HCT116 (cell line): Measurements from ENCODE around the gene PRMT9. TPM values are rescaled to one million over a fixed set of nuclear protein-coding genes. Genes with fewer than 3 reads are reported as not detected.

Source experiments
- ATAC-seq: fragments of 200-7000 bp; cut with Tn5 transposase; 2 replicates; pipeline ENCODE4 v1.9.1; 2020; ENCODE audit warnings: mild to moderate bottlenecking, moderate library complexity
- BruUV-seq: library from RNA; stranded (reverse); fragments of 400-500 nt; replicated peaks from 2 replicates; lab custom pipeline; 2021; lab: Mats Ljungman, UMichigan
- CTCF ChIA-PET: fragments of 300-600 bp; sonication (Branson Sonifier 250); formaldehyde crosslinking; loops from one replicate; lab custom pipeline; 2021; ENCODE audit warnings: antibody characterized with exemption; lab: Charles Lee
- POLR2A ChIA-PET: fragments of 300-600, 350-600 bp; sonication (Branson Sonifier 250); formaldehyde crosslinking; loops from one replicate; lab custom pipeline; 2021; ENCODE audit warnings: antibody characterized with exemption; lab: Charles Lee
- RAD21 ChIA-PET, 2 experiments: fragments of 300-600 bp; sonication (Branson Sonifier 250); formaldehyde crosslinking; loops; one replicate each; lab custom pipeline; 2023; ENCODE audit warnings: low total read pairs in 2 of 2; ENCODE audit not compliant: uncharacterized antibody in 2 of 2, unreplicated experiment in 2 of 2, low non-redundant PET in 1 of 2; lab: Charles Lee
- DNase-seq: peaks from one replicate; pipeline ENCODE4 v3.0.0-alpha.2; 2010; ENCODE audit warnings: low read depth, low spot score
- H2AFZ ChIP-seq: fragments of 200-600 bp; shearing (Covaris generic), sonication (generic); 2 replicates; pipeline ENCODE4 v1.6.1; 2017; ENCODE audit warnings: low read depth, mixed run types, mixed read lengths, antibody characterized with exemption, low read length; ENCODE audit not compliant: poor library complexity, severe bottlenecking
- H3K27ac ChIP-seq: 2 replicates; pipeline ENCODE4 v1.5.1; 2012; ENCODE audit warnings: low read depth, low read length
- H3K27me3 ChIP-seq: fragments of 200-600 bp; sonication (generic); 2 replicates; pipeline ENCODE4 v1.6.1; 2016; ENCODE audit warnings: mixed run types, low read length, mixed read lengths; ENCODE audit not compliant: insufficient read depth
- H3K36me3 ChIP-seq, 2 experiments: fragments of 200-500 bp in 1 of 2; fragments of 200-600 bp in 1 of 2; sonication (Bioruptor generic) in 1 of 2; sonication (generic) in 1 of 2; 2 replicates each; pipeline versions ENCODE4 v1.5.1 to v1.6.1; 2014 to 2016; ENCODE audit warnings: low read length in 2 of 2, inconsistent platforms in 1 of 2, mixed read lengths in 1 of 2, mixed run types in 1 of 2; ENCODE audit not compliant: insufficient read depth in 2 of 2, control insufficient read depth in 1 of 2
- H3K4me1 ChIP-seq, 2 experiments: fragments of 200-600 bp in 1 of 2; sonication (generic) in 1 of 2; 2 replicates each; pipeline versions ENCODE4 v1.5.1 to v1.6.1; 2012 to 2017; ENCODE audit warnings: low read length in 2 of 2, inconsistent platforms in 1 of 2, mild to moderate bottlenecking in 1 of 2, mixed read lengths in 1 of 2, mixed run types in 1 of 2, moderate library complexity in 1 of 2; ENCODE audit not compliant: insufficient read depth in 2 of 2, control insufficient read depth in 1 of 2
- H3K4me2 ChIP-seq: fragments of 200-600 bp; sonication (generic); 2 replicates; pipeline ENCODE4 v1.6.1; 2017; ENCODE audit warnings: mixed run types, low read length, mixed read lengths
- H3K4me3 ChIP-seq, 2 experiments: fragments of 200-600 bp in 1 of 2; sonication (generic) in 1 of 2; replicated peaks in 1 of 2; 2 replicates each; pipeline ENCODE4 v1.5.1; 2011 to 2016; ENCODE audit warnings: low read length in 2 of 2, control low read depth in 1 of 2, low read depth in 1 of 2, mild to moderate bottlenecking in 1 of 2, mixed read lengths in 1 of 2, mixed run types in 1 of 2
- H3K79me2 ChIP-seq: fragments of 200-600 bp; sonication (generic); 2 replicates; pipeline ENCODE4 v1.6.1; 2017; ENCODE audit warnings: mild to moderate bottlenecking, mixed run types, low read length, moderate library complexity, mixed read lengths; ENCODE audit not compliant: insufficient read depth
- H3K9ac ChIP-seq: fragments of 200-600 bp; sonication (generic); 2 replicates; pipeline ENCODE4 v1.6.1; 2016; ENCODE audit warnings: low read length, mixed read lengths
- H3K9me2 ChIP-seq: fragments of 200-600 bp; sonication (generic), shearing (Covaris generic); 2 replicates; pipeline ENCODE4 v1.6.1; 2017; ENCODE audit warnings: mixed run types, mild to moderate bottlenecking, moderate library complexity; ENCODE audit not compliant: insufficient read depth
- H3K9me3 ChIP-seq, 2 experiments: fragments of 200-500 bp in 1 of 2; fragments of 200-600 bp in 1 of 2; sonication (Bioruptor generic) in 1 of 2; sonication (generic) in 1 of 2; 2 replicates each; pipeline ENCODE4 v1.6.1; 2014 to 2017; ENCODE audit warnings: low read length in 2 of 2, mixed read lengths in 2 of 2, inconsistent platforms in 1 of 2, low read depth in 1 of 2, mild to moderate bottlenecking in 1 of 2, mixed run types in 1 of 2, moderate library complexity in 1 of 2; ENCODE audit not compliant: control insufficient read depth in 1 of 2, insufficient read depth in 1 of 2
- H4K20me1 ChIP-seq: fragments of 200-600 bp; sonication (generic), shearing (Covaris generic); 2 replicates; pipeline ENCODE4 v1.6.1; 2017; ENCODE audit warnings: mixed run types, mild to moderate bottlenecking, moderate library complexity; ENCODE audit not compliant: insufficient read depth
- CBX3 ChIP-seq: IDR thresholded peaks from 2 replicates; pipeline ENCODE4 v1.6.1; 2012; ENCODE audit warnings: low read depth
- CTCF ChIP-seq, 3 experiments: fragments of 200-600 bp in 1 of 3; sonication (generic) in 1 of 3; IDR thresholded peaks in 2 of 3; conservative IDR thresholded peaks in 1 of 3; 2 replicates each; pipeline ENCODE4 v1.5.1; 2012 to 2017; ENCODE audit warnings: low read depth in 2 of 3, low read length in 2 of 3, antibody characterized with exemption in 1 of 3, borderline replicate concordance in 1 of 3, control low read depth in 1 of 3, mild to moderate bottlenecking in 1 of 3, mixed read lengths in 1 of 3, mixed run types in 1 of 3, moderate library complexity in 1 of 3; ENCODE audit not compliant: insufficient read depth in 1 of 3
- ELF1 ChIP-seq: IDR thresholded peaks from 2 replicates; pipeline ENCODE4 v1.6.1; 2012; ENCODE audit warnings: low read depth, borderline replicate concordance
- EZH2 ChIP-seq: fragments of 200-600 bp; sonication (generic); IDR thresholded peaks from 2 replicates; pipeline ENCODE4 v1.6.1; 2017; ENCODE audit warnings: antibody characterized with exemption, mixed run types
- FOSL1 ChIP-seq: IDR thresholded peaks from 2 replicates; pipeline ENCODE4 v1.6.1; 2012; ENCODE audit warnings: low read depth
- JUND ChIP-seq: IDR thresholded peaks from 2 replicates; pipeline ENCODE4 v1.6.1; 2012
- POLR2A ChIP-seq: IDR thresholded peaks from 2 replicates; pipeline ENCODE4 v1.7.0; 2011; ENCODE audit warnings: borderline replicate concordance; ENCODE audit not compliant: insufficient read depth, insufficient read length; ENCODE audit errors: extremely low read depth
- SIN3A ChIP-seq: IDR thresholded peaks from 2 replicates; pipeline ENCODE4 v1.6.1; 2012; ENCODE audit warnings: low read depth
- SP1 ChIP-seq: IDR thresholded peaks from 2 replicates; pipeline ENCODE4 v1.6.1; 2012; ENCODE audit warnings: low read depth
- TCF7L2 ChIP-seq: IDR thresholded peaks from 2 replicates; pipeline ENCODE4 v1.7.0; 2011; ENCODE audit warnings: borderline replicate concordance, inconsistent platforms; ENCODE audit not compliant: insufficient read depth, insufficient read length; ENCODE audit errors: extremely low read depth
- YY1 ChIP-seq: IDR thresholded peaks from 2 replicates; pipeline ENCODE4 v1.6.1; 2011; ENCODE audit warnings: low read length, low read depth, moderate library complexity, mild to moderate bottlenecking; ENCODE audit not compliant: insufficient replicate concordance; ENCODE audit errors: extremely low read depth
- ZBTB33 ChIP-seq: IDR thresholded peaks from 2 replicates; pipeline ENCODE4 v1.6.1; 2011; ENCODE audit warnings: mild to moderate bottlenecking, low read length, moderate library complexity; ENCODE audit not compliant: insufficient replicate concordance; ENCODE audit errors: extremely low read depth
- ZNF274 ChIP-seq: fragments of 200-500 bp; sonication (Bioruptor generic); IDR thresholded peaks from 2 replicates; pipeline ENCODE4 v1.6.1; 2014; ENCODE audit warnings: mild to moderate bottlenecking, low read depth, low read length, inconsistent platforms
- intact Hi-C: fragments of 100-400 bp; cut with micrococcal nuclease; formaldehyde crosslinking; loops from 2 replicates; pipeline ENCODE4 v1.10.0; 2022
- total RNA-seq: library from RNA; stranded (reverse); gene quantifications from one replicate; pipeline ENCODE4 v1.2.1, GENCODE V29; 2021; ENCODE audit not compliant: unreplicated experiment
- TF ChIP-seq, protein P1 (sequence below): IDR thresholded peaks from 2 replicates; pipeline ENCODE4 v1.6.1; 2012; ENCODE audit warnings: low read depth

PRMT9 gene
- total RNA-seq, 1 experiment from 2014 or later, result 5.8 TPM

- no peak for ATAC-seq
- no peaks in the 10 kb centered on the region for H4K20me1 ChIP-seq
- intact Hi-C loops, result loop anchor here (10.0 kb wide), 1 partner anchor 1253 kb away; no protein-coding TSS in a partner anchor
Observed at GRCh38 chr4:147597561-147597960, 86.4 kb downstream of the PRMT9 start.

More at GRCh38 chr4:147597561-147597960, 86.4 kb downstream of the PRMT9 start:
- DNase-seq, result no peak
- H3K9ac ChIP-seq, result no peak overlapping the region
- no peak overlapping the region for H2AFZ ChIP-seq
- no peak overlapping the region for H3K27ac ChIP-seq
- no peaks in the 10 kb centered on the region; the same call in 1 of the 2 replicates for H3K9me2 ChIP-seq
- ChIA-PET CTCF (interaction anchor here (5.6 kb wide), 1 partner anchor 269 kb away, joined by 61 read pairs; no protein-coding TSS in a partner anchor), POLR2A (no interaction called here), RAD21 (interaction anchor here (1.0 to 2.6 kb wide), 2 partner anchors 269 to 270 kb away, joined by 3 to 12 read pairs; no protein-coding TSS in a partner anchor)
- no peak for TF ChIP-seq YY1
- TF ChIP-seq ZNF274, result no peak
- no peak for TF ChIP-seq ELF1
- no peak for TF ChIP-seq FOSL1
- TF ChIP-seq JUND, result no peak
- no peak for TF ChIP-seq ZBTB33
- TF ChIP-seq SP1, result no peak
- TF ChIP-seq CTCF (IDR thresholded peaks at IDR 0.05 in 2 of 3, conservative IDR thresholded peaks at IDR 0.05 in 1 of 3; ENCODE audit: borderline replicate concordance in 1 of 3, insufficient read depth in 1 of 3, low read depth in 2 of 3, low read length in 2 of 3), result no peak
- TF ChIP-seq, protein P1, sequence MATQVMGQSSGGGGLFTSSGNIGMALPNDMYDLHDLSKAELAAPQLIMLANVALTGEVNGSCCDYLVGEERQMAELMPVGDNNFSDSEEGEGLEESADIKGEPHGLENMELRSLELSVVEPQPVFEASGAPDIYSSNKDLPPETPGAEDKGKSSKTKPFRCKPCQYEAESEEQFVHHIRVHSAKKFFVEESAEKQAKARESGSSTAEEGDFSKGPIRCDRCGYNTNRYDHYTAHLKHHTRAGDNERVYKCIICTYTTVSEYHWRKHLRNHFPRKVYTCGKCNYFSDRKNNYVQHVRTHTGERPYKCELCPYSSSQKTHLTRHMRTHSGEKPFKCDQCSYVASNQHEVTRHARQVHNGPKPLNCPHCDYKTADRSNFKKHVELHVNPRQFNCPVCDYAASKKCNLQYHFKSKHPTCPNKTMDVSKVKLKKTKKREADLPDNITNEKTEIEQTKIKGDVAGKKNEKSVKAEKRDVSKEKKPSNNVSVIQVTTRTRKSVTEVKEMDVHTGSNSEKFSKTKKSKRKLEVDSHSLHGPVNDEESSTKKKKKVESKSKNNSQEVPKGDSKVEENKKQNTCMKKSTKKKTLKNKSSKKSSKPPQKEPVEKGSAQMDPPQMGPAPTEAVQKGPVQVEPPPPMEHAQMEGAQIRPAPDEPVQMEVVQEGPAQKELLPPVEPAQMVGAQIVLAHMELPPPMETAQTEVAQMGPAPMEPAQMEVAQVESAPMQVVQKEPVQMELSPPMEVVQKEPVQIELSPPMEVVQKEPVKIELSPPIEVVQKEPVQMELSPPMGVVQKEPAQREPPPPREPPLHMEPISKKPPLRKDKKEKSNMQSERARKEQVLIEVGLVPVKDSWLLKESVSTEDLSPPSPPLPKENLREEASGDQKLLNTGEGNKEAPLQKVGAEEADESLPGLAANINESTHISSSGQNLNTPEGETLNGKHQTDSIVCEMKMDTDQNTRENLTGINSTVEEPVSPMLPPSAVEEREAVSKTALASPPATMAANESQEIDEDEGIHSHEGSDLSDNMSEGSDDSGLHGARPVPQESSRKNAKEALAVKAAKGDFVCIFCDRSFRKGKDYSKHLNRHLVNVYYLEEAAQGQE, result no peak
- no peak for TF ChIP-seq CBX3
- TF ChIP-seq POLR2A, result no peak
- no peak for TF ChIP-seq TCF7L2
- TF ChIP-seq EZH2, result no peak
- no peak for TF ChIP-seq SIN3A
- H3K36me3 ChIP-seq, result no peaks in the 10 kb centered on the region
- no peaks in the 10 kb centered on the region for H3K9me3 ChIP-seq
- peaks cover 0 to 14% of the 10 kb centered on the region in 2 experiments; a peak in 2 of 4 replicates for H3K4me1 ChIP-seq
- H3K79me2 ChIP-seq, result no peaks in the 10 kb centered on the region
- H3K4me3 ChIP-seq, result no peak overlapping the region
- no peak overlapping the region for H3K4me2 ChIP-seq
- H3K27me3 ChIP-seq, result no peaks in the 10 kb centered on the region
- BruUV-seq, result no TSS peak
